Lower lobe of right lung (tissue), 2 donors: Measurements from ENCODE around the gene SLC43A3. TPM values are rescaled to one million over a fixed set of nuclear protein-coding genes. Genes with fewer than 3 reads are reported as not detected.

Source experiments
- ATAC-seq, 2 donors: fragments of 200-7000 bp; cut with Tn5 transposase; one replicate each; pipeline ENCODE4 v1.9.1; 2020 to 2022; ENCODE audit warnings: mild to moderate bottlenecking in 2 of 2, moderate library complexity in 2 of 2
- DNase-seq: peaks from one replicate; pipeline ENCODE4 v3.0.0-alpha.2; 2020
- H3K27ac ChIP-seq: fragments of 200-600 bp; one replicate; pipeline ENCODE4 v1.8.0; 2022
- H3K27me3 ChIP-seq: fragments of 200-600 bp; one replicate; pipeline ENCODE4 v1.8.0; 2022; ENCODE audit warnings: low read depth
- H3K36me3 ChIP-seq: fragments of 200-600 bp; one replicate; pipeline ENCODE4 v1.8.0; 2022; ENCODE audit warnings: mild to moderate bottlenecking
- H3K4me1 ChIP-seq: fragments of 200-600 bp; one replicate; pipeline ENCODE4 v1.8.0; 2022
- H3K4me3 ChIP-seq: fragments of 200-600 bp; one replicate; pipeline ENCODE4 v1.8.0; 2022; ENCODE audit warnings: mild to moderate bottlenecking
- H3K9me3 ChIP-seq: fragments of 200-600 bp; one replicate; pipeline ENCODE4 v1.8.0; 2022
- intact Hi-C: fragments of 100-400 bp; cut with DNase I; formaldehyde crosslinking; loops from one replicate; pipeline ENCODE4 v1.11.0; 2022
- long read RNA-seq: library from polyadenylated mRNA; unstranded; transcript quantifications from one replicate; pipeline ENCODE4 v2.0.0, GENCODE V29; 2021
- total RNA-seq: library from RNA; stranded (reverse); fragmentation: NEBNext Ultra II Directional; extraction: Animal tissue kit (Norgen Biotek cat#: 25700); gene quantifications from one replicate; pipeline ENCODE4 v1.2.1, GENCODE V29; 2021
- TF ChIP-seq, protein P1 (sequence below): fragments of 200-600 bp; IDR thresholded peaks from one replicate; pipeline ENCODE4 v1.8.0; 2022; ENCODE audit warnings: antibody characterized with exemption, mild to moderate bottlenecking
- donor health status: DM: no; HTN: yes; CAD: no; lungs with severe emphysema.

The SLC43A3 gene
- 102 TPM for total RNA-seq
- long read RNA-seq, transcript SLC43A3-203 (14 exons, 2,617 nt): major isoform, 81 of 181 reads
- long read RNA-seq, transcript SLC43A3-214 (13 exons, 2,207 nt): minor isoform, 9 of 181 reads
- long read RNA-seq, partial matches to known transcripts: 37 of 181 reads
- long read RNA-seq, other reads (novel, unspliced or antisense): 50 of 181 reads

DNA sequence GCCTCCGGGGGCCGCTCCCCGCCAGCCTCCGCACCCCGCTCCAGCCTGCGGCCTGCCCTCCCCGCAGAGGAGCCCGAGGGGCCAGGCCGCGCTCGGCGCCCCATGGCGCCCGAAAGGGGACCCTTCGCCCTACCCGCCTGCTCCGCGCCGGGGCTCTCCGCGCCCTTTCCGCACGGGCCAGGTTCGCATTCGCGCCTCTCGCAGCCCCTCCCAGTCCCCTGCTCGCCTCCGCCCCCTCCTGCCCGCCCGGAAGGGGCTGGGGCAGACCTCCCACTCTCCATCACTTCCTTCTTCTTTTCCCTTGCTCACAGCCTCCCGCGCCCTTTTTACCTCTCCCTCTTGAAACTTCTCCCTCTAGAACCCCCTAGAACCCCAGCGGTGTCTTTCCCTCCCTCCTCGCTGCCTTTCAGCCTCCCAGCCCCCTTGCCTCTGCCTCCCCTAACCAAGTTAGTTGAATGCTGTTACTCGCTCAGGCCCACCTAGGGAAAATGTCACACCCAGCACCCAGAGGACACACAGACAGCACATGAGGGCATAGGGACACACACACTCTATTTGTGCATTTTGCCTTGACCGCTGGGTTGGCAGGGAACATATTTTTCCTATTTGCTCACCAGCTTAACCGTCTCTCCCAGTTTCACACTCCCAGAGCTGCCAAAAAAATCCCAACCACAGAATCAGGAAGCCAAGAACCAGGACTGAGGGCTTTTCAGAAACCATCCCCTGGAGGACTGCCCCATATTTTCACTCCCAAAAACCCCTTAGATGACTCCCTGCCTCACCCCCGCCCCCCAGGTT is at the start of gene SLC43A3:
TSS of gene SLC43A3 (minus strand) at position 193 of the 798 bp plus-strand sequence. CDS start 949 bp downstream, outside the sequence.
- TF ChIP-seq, protein P1, sequence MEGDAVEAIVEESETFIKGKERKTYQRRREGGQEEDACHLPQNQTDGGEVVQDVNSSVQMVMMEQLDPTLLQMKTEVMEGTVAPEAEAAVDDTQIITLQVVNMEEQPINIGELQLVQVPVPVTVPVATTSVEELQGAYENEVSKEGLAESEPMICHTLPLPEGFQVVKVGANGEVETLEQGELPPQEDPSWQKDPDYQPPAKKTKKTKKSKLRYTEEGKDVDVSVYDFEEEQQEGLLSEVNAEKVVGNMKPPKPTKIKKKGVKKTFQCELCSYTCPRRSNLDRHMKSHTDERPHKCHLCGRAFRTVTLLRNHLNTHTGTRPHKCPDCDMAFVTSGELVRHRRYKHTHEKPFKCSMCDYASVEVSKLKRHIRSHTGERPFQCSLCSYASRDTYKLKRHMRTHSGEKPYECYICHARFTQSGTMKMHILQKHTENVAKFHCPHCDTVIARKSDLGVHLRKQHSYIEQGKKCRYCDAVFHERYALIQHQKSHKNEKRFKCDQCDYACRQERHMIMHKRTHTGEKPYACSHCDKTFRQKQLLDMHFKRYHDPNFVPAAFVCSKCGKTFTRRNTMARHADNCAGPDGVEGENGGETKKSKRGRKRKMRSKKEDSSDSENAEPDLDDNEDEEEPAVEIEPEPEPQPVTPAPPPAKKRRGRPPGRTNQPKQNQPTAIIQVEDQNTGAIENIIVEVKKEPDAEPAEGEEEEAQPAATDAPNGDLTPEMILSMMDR: no peak
- Histone ChIP-seq H3K9me3 (no peaks in the 10 kb centered on the region), H3K27ac (peak within 1 kb of the TSS; percentile 96), H3K27me3 (no peaks in the 10 kb centered on the region), H3K36me3 (peaks cover 31% of the 10 kb centered on the region), H3K4me3 (peak within 1 kb of the TSS; percentile 64), H3K4me1 (peaks cover 66% of the 10 kb centered on the region)
- ATAC-seq (peak; percentile 84 to 85), DNase-seq (peak; percentile 80)
- intact Hi-C loops: no loop called here

DNA sequence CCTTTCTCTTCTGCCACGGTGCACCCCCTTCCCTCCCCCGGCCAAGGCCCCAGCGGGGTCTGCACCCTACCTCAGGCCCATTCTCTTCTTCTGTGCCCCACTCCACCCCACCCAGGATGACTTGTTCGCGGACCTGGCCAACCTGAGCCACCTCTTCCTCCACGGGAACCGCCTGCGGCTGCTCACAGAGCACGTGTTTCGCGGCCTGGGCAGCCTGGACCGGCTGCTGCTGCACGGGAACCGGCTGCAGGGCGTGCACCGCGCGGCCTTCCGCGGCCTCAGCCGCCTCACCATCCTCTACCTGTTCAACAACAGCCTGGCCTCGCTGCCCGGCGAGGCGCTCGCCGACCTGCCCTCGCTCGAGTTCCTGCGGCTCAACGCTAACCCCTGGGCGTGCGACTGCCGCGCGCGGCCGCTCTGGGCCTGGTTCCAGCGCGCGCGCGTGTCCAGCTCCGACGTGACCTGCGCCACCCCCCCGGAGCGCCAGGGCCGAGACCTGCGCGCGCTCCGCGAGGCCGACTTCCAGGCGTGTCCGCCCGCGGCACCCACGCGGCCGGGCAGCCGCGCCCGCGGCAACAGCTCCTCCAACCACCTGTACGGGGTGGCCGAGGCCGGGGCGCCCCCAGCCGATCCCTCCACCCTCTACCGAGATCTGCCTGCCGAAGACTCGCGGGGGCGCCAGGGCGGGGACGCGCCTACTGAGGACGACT is 49.3 kb upstream of the SLC43A3 start:
- Histone ChIP-seq H3K27ac (peak overlapping the region; percentile 49), H3K4me1 (peaks cover 20% of the 10 kb centered on the region), H3K27me3 (peaks cover 7% of the 10 kb centered on the region), H3K36me3 (no peaks in the 10 kb centered on the region), H3K9me3 (no peaks in the 10 kb centered on the region), H3K4me3 (peak overlapping the region; percentile 60)
- intact Hi-C loops: no loop called here
- TF ChIP-seq, protein P1: no peak
- peak; percentile 71 for DNase-seq
- peak; percentile 75 to 81 for ATAC-seq

DNA sequence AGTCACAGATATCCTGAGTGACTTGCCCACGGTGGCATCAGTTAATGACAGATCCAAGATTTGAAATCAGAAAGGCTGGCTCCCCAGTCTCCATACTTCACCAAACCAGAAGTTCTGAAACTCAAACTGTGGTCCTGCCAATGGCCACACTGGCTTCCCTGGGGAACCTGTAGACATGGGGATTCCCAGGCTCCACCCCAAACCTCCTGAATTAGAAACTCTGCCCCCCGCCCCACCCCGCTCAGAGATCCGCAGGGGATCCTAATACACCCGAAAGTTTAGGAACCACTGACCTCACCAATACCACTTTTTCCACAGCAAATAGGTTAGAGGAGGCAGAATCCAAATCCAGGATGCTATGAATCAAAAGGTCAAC is 48.7 kb upstream of the SLC43A3 start:
- no peak overlapping the region for H3K4me3 ChIP-seq
- no peaks in the 10 kb centered on the region for H3K36me3 ChIP-seq
- H3K9me3 ChIP-seq: no peaks in the 10 kb centered on the region
- TF ChIP-seq, protein P1: no peak
- H3K4me1 ChIP-seq: peaks cover 20% of the 10 kb centered on the region
- ATAC-seq (no peak), DNase-seq (no peak)
- intact Hi-C loops: no loop called here
- H3K27me3 ChIP-seq: peaks cover 7% of the 10 kb centered on the region
- no peak overlapping the region for H3K27ac ChIP-seq

GRCh38 chr11:57475191-57475590 is 48.3 kb upstream of the SLC43A3 start:
- H3K27ac ChIP-seq: no peak overlapping the region
- TF ChIP-seq, protein P1: no peak
- no peak for ATAC-seq
- H3K27me3 ChIP-seq: peaks cover 7% of the 10 kb centered on the region
- intact Hi-C loops: no loop called here
- peaks cover 20% of the 10 kb centered on the region for H3K4me1 ChIP-seq
- H3K9me3 ChIP-seq: no peaks in the 10 kb centered on the region
- no peaks in the 10 kb centered on the region for H3K36me3 ChIP-seq
- no peak overlapping the region for H3K4me3 ChIP-seq
- no peak for DNase-seq

- no peaks in the 10 kb centered on the region for H3K36me3 ChIP-seq
- peaks cover 7% of the 10 kb centered on the region for H3K27me3 ChIP-seq
Measured at GRCh38 chr11:57474803-57475115, 47.8 kb upstream of the SLC43A3 start.

More at GRCh38 chr11:57474803-57475115, 47.8 kb upstream of the SLC43A3 start:
- Histone ChIP-seq H3K4me3 (no peak overlapping the region), H3K9me3 (no peaks in the 10 kb centered on the region), H3K4me1 (peaks cover 20% of the 10 kb centered on the region), H3K27ac (no peak overlapping the region)
- ATAC-seq (no peak), DNase-seq (no peak)
- intact Hi-C loops: no loop called here
- TF ChIP-seq, protein P1: no peak
